Measurements from ENCODE around the gene IQSEC1. TPM values are rescaled to one million over a fixed set of nuclear protein-coding genes. Genes with fewer than 3 reads are reported as not detected.

Gene IQSEC1
- total RNA-seq, 1 donor from 2014 or later, result 70.1 TPM

DNA sequence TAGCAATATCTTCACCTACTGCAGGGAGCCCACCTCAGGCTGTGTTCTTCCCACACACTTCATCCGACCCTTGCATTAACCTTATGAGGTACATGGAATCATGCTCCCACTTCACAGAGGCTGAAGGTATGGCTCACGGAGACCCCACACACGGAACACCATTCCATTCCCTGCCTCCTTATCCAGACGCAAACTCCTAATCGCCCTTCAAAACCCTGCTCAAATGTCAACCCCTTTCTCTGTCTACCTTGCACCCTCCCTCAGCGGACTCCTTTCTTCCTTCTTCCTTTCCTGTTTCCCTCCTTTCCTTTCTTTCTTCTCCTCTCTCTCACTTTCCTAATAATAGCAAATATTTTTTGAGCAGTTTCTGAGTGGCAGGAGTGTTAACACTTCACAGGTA, 23.8 kb downstream of the IQSEC1 start:
- no peak for DNase-seq (ENCODE audit: low spot score)

DNA sequence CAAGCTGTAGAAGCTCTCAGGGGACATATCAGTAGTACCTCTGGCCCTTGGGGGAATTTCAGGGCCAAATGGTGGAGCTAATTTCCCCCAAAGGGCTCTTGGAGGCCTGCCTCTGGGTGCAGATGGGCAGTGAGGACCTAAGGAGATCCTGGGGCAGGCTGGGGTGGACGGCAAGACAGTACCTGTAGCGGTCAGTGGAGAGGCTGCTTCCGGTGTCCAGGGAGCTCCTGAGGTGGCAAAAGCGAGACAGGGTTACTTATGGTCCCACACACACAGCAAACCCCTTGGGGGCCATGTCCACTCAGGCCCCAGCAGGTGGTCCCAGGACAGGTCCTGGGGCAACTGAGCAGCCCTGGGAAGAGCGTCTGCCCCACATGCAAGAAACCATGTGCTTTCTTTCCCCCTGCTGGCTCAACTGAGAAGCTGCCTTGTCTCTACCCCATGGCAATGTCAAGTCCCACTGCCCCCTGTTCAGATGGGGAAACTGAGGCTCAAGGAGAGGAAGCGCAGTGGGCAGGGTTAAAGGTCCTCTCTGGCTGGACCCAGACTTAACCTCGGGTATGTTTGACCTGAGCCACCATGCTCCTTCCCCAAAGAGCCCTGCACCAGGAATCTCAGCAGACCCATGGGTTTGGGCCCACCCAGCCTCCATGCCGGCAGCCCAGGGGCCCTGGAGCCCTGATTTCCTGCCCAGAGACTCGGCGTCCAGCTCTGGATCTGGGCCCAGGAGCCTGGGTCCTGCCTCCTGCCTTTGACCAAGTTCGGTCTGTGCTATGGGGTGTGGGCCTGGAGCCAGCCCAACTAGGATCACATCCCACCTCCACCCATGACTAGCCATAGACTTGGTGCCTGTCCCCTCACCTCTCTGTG, 25.7 kb downstream of the IQSEC1 start:
- no peak for DNase-seq (ENCODE audit: low spot score)

DNA sequence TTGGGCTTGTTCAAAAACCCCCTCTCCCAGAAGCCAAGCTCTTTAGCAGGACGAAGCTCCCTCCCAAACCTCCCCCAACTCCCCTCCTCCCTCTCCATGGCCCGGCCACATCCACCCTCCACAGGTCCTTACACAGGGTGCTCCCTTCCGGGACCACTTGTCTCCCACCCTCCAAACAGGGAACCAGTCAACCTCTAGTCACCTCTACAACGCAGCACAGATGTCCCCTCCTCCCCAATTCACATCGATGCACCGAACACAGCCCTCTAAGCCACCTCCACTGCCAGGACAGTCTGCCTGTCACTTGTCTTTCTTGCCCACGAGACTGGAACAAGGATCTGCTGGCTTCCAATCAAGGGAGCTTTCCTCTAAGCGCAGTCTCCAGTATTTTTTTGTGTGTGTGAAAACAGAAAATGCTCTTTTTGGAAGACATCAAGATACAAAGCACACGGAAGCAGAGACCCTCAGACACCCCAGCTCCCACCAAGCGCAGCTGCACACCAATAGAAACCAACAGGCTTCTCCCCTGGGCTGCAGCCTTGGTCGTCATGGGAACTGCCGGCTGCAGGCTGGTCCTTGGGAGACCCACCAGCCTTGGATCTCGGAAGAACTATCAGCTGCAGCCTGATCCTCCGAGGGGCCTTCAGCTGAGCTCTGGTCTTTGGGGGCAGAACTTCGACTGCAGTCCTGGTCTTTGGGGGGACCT, 26.5 kb downstream of the IQSEC1 start:
- no peak for DNase-seq (ENCODE audit: low spot score)

DNA sequence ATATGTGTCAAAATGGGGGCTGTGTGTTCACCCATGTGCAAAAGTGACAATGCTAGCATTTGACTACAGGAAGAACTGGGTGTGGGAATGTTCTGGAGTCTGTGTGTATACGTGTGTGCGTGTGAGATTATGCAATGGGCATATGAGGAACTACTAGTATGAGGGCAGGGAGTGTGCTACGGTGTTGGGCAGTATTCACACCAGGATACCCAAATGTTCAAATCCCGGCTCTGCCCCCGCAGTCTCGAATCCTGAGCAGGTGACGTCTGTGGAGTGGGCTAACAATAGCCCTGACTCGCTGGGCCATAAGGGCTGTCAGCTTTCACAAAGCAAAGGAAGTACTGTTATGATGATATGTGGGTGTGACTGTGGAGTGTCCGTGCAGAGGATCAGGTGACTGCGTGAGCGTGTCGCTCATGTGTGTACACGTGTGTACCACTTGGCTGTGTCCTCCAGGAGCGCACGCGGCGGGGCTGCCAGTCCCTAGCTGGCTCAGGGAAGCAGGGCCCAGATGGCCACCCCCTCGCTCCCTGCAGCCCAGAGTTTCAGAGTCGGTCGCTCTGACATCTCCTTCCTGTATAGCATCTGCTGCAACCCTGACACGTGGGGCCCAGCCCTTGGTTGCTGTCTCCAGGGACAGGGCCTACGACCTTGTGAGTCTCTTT, 27.2 kb downstream of the IQSEC1 start:
- no peak for DNase-seq (ENCODE audit: low spot score)

DNA sequence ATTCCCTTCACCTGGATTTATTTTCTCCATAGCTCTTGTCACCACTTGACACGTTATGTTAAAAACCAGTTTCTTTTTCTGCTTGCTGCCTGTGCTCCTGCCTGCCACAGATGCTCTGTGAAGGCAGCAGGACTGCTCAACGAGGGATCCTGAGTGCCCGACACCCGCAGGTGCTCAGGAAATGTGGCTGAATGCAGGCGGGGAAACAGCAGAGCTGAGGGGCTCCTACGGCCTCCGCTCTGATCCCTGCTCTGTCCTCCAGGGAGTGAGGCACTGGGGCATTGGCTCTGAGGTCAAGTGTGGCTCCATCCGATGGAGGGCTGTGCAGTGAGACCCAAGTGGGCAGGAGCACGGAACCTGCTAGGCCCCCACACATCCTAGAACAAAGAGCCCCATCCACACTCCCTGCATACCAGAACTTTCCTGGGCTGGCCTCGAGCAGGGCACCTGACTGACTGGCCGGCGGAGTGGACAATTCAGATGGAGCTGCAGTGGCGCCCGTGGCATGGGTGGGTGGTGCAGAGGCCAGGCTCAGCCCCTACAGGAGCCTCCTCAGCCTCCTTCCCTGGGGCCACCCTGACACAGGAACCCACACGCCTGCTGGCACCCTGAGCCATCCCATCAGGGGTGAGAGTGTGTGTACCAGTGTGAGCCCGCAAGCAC, 27.9 kb downstream of the IQSEC1 start:
- DNase-seq (ENCODE audit: low spot score), result no peak

DNA sequence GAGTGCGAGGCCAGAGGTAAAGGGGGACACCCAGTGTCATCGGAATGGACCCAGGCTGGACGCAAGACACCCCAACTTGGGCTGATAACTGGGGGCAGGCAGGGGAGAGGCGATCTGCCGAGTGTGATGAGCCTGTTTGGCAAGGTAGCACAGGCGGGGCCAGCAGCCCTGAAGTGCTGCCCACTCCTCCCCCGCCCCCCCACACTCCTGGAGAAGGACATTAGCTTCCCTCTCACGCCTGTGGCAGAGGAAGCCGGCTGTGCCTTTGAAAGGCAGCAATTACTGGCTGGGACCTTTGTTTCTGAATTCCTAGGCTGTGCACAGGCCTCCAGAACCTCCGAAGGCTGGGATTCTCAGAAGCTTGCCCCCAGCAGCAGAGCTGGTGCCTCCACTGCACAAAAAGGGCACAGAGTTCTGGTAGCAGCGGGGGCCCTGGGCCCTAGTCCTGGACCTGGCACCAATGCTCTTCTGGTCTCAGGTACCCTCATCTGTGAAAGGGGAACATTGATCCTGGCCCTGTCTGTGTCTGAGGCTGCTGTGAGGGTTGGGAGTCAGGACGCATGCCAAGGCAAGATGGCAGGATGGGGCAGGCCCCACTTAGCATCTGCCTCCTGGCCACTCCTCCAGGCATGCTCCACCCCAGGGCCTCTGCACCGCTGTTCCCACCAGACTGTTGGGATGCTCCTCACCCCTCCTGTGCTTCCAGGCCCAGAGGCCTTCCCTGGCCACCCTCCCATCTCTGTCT, 28.6 kb downstream of the IQSEC1 start:
- no peak for DNase-seq (ENCODE audit: low spot score)

DNA sequence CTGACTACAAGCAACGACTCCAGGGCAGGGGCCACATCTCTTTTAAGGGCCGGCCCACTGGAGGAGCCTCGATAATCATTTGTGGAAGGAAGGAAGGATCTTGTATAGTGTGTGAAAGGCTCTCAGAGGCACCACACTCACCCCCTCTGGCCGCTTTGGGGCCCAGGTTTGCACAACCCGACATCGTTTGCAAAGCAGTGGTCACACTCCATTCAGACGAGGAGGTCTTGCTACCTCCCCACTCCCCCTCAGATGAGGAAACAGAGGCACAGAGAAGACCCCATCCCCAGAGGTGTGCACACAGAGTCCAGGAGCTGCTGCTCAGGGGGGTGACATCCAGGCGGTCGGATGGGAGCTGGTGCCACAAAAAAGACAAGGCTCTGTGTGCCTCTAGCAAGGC, 29.6 kb downstream of the IQSEC1 start:
- no peak for DNase-seq (ENCODE audit: low spot score)

DNA sequence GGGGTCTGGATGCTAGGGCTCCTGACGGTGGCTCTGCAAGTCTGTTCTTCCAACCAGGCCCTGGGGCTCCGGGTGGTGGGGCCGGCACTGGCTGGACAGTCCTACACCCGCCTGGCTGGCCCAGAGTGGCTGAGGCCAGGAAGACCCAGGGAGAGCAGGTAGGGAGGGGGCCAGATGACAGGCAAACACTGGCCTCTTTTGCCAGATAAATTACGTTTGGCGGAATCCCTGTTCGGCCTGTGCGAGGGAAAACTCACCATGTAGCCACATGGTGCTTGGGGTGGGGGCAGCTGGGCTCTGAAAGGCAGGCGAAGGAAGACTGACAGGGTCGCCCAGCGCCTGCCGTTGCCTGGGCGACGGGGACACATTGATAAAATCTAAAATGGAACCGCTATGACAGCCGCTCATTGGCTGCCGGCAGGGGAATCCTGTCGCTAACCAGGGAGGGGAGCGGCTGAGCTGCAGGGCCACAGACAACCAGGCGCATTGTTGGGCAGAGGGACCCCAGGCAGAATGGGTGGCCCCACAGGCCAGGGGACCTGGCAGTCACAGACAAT, 30.4 kb downstream of the IQSEC1 start:
- no peak for DNase-seq (ENCODE audit: low spot score)

DNA sequence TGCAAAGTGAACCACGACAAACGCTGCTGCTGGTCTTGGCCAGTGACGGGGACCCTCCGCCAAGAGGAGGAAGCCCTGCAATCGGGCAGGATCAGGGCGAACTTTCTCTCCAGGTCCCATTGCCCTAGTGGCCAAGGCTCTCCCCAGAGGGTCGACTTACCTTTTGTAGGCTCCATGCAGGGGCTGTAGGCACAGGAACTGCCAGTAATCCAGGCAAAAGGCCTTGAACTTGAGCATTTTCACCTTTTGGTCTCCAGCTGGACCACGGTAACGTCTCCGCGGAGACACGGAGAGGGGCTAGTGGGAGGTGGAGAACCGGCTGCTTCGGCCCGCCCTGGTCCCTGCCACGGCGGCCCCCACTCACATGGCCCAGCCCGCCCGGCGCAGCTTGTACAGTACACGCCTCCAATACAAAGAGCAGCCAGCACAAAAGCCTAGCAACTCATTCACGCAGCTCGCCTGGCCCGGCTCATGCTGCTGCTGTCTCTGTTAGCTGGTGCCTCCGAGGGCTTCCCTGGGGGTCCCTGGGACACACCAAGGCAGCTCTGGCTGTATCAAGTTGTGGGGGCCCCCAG, 31.0 kb downstream of the IQSEC1 start:
- DNase-seq (ENCODE audit: low spot score), result no peak

DNA sequence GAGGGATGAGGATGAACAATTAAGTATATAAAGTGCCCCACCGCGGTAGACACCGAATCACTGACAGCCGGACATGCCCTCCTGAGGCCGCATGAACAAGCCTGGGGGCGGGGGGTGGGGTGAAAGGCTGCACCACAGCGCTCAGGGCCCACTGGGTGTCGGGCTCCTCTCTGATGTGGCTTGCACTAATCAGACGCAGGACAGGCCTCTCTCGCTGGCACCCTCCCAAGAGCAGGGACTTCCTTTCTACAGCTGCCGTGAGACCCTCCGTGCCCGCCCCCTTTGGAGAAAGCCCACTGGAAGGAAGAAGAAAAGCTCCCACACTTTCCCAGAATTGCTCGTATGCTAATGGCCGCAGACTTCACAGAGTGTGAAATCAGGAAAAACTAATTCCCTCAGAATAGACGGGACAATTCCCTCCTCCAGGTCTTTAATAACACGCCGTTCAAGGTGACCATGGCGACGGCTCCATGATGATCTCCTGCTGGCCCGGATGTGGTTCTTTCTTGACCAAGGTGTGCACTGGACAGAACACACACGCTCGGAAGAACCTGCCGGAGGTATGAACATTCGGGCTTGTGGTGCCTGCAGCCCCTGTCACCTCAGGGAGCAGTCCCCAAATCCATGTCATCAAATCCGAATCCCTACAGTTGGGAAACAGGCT, 32.0 kb downstream of the IQSEC1 start:
- no peak for DNase-seq (ENCODE audit: low spot score)

DNA sequence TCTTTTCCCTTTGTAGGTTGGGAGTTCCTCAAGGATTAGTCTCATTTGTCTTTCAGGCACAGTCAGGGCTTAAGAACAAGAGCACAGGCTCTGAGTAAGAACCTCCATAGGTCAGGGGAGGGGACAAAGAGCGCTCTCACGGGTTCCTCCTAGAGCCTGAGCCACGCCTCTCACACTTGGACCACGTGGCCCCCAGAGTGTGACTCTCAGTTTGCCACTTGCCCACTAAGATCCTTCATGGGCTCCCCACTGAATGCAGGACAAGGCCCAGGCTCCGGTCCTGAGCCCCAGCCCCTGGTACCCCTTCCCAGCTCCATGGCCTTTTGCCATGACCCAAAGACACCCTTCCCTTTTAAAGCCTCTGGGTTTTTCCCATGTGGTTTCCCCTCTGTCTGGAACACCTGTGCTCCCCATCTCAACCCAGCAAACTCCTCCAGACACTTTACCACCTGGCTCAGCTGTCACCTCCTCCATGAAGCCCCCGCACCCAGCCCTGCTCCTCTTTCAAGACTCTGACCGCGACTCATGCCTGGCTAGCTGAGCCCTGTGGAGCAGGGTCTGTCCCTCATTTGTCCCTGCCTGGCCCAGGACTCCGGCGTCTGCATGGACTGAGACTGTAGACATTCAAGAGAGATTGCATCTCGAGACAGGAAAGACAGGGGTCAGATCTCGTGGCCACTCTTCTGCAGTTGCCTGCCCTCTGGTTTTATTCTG, 32.7 kb downstream of the IQSEC1 start:
- no peak for DNase-seq (ENCODE audit: low spot score)

DNA sequence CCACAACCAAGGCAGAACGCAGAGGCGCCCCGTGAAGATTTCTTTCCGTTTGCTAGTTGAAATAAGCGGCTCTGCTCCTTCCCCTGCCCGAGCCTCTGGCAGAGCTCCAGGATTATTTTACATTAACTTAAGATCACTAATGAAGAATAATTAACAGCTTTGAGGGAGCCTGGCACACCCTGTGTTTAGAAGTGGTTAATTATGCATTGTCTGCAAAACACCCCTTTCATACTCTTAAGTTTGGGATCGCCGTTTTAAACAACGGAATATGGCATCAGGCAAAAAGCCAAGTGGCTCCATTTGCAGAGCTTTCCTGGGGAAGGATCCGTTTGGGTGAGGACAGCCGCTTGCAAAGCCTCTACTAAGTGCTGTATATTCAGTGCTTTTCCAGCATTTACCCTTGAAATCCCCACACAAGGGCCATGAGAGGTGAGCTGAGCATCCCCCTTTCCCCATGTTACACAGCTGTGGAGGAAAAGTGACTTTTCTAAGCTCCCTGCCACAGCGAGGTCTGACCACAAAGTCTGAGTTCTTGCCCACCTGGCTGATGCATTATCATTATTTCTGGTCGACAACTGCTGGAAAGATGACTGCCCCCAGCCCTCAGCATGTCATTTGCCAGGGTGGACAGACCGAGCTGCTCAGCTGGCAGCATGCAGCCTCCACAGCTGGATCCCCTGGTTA, 33.9 kb downstream of the IQSEC1 start:
- DNase-seq (ENCODE audit: low spot score), result no peak

DNA sequence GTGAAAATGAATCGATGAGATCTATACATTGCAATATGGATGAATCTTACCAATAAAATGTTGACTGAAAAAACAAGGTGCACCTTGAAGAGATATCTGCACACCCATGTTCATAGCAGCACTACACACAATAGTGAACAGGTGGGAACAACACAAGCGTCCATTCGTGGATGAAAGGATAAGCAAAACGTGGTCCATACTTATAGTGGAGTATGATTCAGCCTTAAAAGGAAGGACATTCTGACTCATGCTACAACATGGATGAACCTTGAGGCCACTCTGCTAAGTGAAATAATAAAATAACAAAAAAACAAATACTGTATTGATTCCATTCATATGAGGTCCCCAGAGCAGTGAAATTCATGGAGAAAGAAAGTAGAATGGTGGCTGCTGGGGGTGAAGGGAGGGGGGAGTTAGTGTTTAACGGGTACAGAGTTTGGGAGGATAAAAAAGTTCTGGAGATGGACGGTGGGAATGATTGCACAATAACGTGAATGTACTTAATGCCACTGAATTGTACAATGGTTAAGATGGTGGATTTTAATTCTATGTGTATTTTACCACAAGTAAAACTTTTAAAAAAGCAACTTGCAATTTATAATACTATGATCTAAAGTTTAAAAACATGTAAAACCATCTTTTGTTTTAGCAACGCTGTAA, 35.6 kb downstream of the IQSEC1 start:
- DNase-seq (ENCODE audit: low spot score), result no peak

DNA sequence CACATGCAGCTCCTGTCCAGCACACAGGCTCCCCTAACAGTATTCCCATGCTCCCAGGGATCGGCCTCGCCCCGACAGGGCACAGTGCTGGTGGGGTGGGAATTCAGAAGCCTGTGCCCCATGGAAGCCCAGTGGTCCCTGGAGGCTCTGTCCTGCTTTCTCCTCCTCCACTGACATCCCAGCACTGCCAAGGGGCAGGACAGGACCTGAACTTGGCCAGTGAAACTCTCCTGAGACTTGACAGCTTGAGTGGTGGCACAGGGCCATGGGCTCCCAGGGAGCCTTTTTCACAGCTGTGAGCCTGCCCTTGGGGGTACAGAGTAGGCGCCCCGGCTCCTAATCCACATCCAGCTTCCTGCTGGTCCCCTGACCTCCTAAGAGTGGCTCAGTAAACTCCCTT, 38.4 kb downstream of the IQSEC1 start:
- no peak for DNase-seq (ENCODE audit: low spot score)

DNA sequence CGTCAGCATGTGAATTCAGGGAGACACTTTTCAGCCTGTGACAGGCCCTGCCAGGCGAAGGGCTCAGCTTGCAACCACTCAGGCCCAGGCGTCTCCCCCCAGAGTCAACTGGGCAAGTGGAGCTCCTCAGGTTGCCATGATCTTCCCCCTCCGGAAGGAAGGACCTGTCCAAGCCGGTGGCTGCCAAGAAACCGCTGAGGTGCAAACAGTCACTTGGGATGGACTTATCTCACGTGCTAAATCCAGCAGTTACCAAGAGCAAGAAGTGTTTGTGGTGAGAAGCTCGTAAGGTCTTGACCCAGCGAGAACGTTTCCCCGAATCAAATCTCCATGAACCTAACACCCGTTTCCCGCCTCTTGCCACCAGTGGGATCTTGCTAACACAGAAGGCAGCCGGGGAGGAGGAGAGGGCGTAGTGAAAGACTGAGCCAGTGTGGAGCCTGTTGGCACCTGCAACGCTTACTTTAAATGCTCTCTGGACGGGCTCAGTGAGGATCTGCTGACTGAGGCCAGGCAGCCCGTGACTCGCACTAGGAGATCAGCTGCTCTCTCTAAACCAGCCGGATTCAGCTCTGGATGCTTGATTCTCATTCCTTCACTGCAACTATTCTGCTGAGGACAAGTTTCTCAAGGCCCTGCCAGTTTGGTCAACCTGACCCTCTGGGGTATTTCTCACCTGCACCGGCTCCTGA, 39.0 kb downstream of the IQSEC1 start:
- no peak for DNase-seq (ENCODE audit: low spot score)

DNA sequence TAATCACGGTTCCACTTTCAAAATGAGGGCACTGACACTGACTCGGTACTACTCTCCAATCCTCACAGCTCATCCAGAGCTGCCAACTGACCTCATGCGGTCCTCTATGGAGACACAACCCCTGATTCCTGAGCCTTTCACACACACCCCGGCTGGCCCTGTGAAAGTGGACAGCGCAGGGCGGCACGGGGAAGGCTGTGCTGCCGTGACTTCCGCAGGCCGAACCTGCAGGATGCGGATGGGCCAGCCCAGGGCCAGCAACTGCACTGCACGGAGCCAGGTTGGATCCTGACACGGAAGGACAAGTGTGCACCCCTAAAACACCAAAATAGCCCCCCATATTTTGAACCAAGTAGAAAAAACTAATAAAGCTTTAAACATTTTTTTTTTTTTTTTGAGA, 41.0 kb downstream of the IQSEC1 start:
- no peak for DNase-seq (ENCODE audit: low spot score)

DNA sequence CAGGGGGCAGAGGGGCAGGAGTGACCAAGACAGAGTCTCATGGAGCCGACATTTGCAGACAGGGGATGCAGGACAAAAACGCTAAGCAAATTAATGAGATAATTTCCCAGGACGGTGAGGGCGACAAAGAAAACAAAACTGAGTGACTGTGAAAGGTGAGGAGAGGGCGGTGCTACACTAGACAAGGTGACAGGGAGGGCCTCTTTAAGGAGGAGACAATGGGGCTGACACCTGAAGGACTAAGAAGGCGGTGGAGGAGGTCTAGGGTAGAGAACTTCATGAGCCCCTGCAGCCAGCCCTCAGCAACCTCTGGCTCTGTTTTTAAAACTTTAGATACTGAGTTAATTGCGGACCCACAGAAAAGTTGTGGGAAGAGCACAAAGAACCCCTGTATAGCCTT, 41.6 kb downstream of the IQSEC1 start:
- DNase-seq (ENCODE audit: low spot score), result no peak
